MCF 10A (cell line): Measurements from ENCODE around the gene PCMTD2. TPM values are rescaled to one million over a fixed set of nuclear protein-coding genes. Genes with fewer than 3 reads are reported as not detected.

Source experiments
- BruUV-seq: library from RNA; stranded (reverse); fragments of 400-500 nt; replicated peaks from 2 replicates; lab custom pipeline; 2021; lab: Mats Ljungman, UMichigan
- CTCF ChIA-PET: fragments of 300-600 bp; sonication (Branson Sonifier 250); formaldehyde crosslinking; extraction: SDS; loops from one replicate; lab custom pipeline; 2021; ENCODE audit warnings: antibody characterized with exemption, inconsistent platforms; lab: Yijun Ruan, JAX
- POLR2A ChIA-PET: fragments of 300-600, 350-650 bp; sonication (Branson Sonifier 250); formaldehyde crosslinking; extraction: SDS; loops from one replicate; lab custom pipeline; 2020; ENCODE audit warnings: antibody characterized with exemption, inconsistent platforms; lab: Yijun Ruan, JAX
- DNase-seq: peaks from one replicate; pipeline ENCODE4 v3.0.0-alpha.2; 2018; ENCODE audit not compliant: unreplicated experiment
- H3K27ac Mint-ChIP-seq: one replicate; pipeline ENCODE4 v1.8.0; 2022; ENCODE audit warnings: mild to moderate bottlenecking, low read depth, mixed read lengths; ENCODE audit not compliant: unreplicated experiment
- H3K27me3 Mint-ChIP-seq: one replicate; pipeline ENCODE4 v1.8.0; 2022; ENCODE audit warnings: mixed read lengths; ENCODE audit not compliant: insufficient read depth, unreplicated experiment
- H3K36me3 Mint-ChIP-seq: one replicate; pipeline ENCODE4 v1.8.0; 2022; ENCODE audit warnings: mild to moderate bottlenecking, moderate library complexity, mixed read lengths; ENCODE audit not compliant: insufficient read depth, unreplicated experiment
- H3K4me1 Mint-ChIP-seq: one replicate; pipeline ENCODE4 v1.8.0; 2022; ENCODE audit warnings: mixed read lengths; ENCODE audit not compliant: insufficient read depth, unreplicated experiment
- H3K4me3 Mint-ChIP-seq: one replicate; pipeline ENCODE4 v1.8.0; 2022; ENCODE audit warnings: mild to moderate bottlenecking, moderate library complexity, mixed read lengths; ENCODE audit not compliant: unreplicated experiment
- H3K9me3 Mint-ChIP-seq: one replicate; pipeline ENCODE4 v1.8.0; 2022; ENCODE audit warnings: mixed read lengths; ENCODE audit not compliant: unreplicated experiment
- intact Hi-C: fragments of 100-400 bp; cut with micrococcal nuclease; formaldehyde crosslinking; loops from 2 replicates; pipeline ENCODE4 v1.14.1; 2022
- total RNA-seq: library from RNA; stranded (reverse); gene quantifications from 2 replicates; pipeline ENCODE4 v1.2.3, GENCODE V29; 2022
- TF ChIP-seq, protein P1 (sequence below): fragments of 200-600 bp; IDR thresholded peaks from one replicate; pipeline ENCODE4 v1.8.0; 2022; ENCODE audit warnings: antibody characterized with exemption, mild to moderate bottlenecking; ENCODE audit not compliant: unreplicated experiment

The PCMTD2 gene
- total RNA-seq, 1 experiment from 2014 or later, result 39.4 TPM

DNA sequence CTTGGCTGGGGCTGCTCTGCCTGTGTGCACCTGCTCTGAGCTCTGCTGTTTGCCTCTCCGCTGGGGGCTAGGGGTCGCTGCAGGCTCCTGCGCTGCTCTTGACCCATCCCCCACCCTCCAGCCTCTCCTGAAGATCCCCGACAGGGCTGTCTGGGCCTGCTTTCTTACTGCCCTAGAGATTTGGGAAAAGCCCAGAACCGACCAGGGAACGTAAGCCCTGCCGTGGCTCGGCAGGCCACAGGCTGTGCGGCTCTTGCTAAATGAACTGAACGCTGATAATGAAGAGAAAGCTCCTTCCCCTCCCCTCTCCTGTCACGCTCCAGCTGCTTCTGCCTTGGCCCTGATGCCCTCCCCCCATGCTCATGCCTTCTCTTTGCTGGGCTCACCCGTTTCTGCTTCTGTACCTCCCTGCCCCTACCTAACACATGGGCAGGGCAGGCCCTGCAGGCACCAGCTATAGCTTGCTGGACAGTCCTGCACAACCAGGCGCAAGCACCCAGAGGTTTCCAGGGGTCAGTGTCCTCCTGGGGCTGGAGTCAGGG, 32.0 kb upstream of the PCMTD2 start:
- TF ChIP-seq, protein P1, sequence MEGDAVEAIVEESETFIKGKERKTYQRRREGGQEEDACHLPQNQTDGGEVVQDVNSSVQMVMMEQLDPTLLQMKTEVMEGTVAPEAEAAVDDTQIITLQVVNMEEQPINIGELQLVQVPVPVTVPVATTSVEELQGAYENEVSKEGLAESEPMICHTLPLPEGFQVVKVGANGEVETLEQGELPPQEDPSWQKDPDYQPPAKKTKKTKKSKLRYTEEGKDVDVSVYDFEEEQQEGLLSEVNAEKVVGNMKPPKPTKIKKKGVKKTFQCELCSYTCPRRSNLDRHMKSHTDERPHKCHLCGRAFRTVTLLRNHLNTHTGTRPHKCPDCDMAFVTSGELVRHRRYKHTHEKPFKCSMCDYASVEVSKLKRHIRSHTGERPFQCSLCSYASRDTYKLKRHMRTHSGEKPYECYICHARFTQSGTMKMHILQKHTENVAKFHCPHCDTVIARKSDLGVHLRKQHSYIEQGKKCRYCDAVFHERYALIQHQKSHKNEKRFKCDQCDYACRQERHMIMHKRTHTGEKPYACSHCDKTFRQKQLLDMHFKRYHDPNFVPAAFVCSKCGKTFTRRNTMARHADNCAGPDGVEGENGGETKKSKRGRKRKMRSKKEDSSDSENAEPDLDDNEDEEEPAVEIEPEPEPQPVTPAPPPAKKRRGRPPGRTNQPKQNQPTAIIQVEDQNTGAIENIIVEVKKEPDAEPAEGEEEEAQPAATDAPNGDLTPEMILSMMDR, result no peak
- Mint-ChIP-seq H3K4me3 (no peak overlapping the region), H3K27ac (no peak overlapping the region), H3K9me3 (no peaks in the 10 kb centered on the region), H3K36me3 (no peaks in the 10 kb centered on the region), H3K27me3 (peaks cover 14% of the 10 kb centered on the region), H3K4me1 (peaks cover 6% of the 10 kb centered on the region)
- no peak for DNase-seq
- BruUV-seq, result no TSS peak
- intact Hi-C loops, result no loop called here
- CTCF ChIA-PET, result interaction anchor here (1.2 kb wide), 1 partner anchor 60 kb away, joined by 3 read pairs; no protein-coding TSS in a partner anchor
- POLR2A ChIA-PET, result interaction anchor here (1.4 kb wide), 1 partner anchor 32 kb away, joined by 10 read pairs; the partner anchor contains the start of gene PCMTD2

DNA sequence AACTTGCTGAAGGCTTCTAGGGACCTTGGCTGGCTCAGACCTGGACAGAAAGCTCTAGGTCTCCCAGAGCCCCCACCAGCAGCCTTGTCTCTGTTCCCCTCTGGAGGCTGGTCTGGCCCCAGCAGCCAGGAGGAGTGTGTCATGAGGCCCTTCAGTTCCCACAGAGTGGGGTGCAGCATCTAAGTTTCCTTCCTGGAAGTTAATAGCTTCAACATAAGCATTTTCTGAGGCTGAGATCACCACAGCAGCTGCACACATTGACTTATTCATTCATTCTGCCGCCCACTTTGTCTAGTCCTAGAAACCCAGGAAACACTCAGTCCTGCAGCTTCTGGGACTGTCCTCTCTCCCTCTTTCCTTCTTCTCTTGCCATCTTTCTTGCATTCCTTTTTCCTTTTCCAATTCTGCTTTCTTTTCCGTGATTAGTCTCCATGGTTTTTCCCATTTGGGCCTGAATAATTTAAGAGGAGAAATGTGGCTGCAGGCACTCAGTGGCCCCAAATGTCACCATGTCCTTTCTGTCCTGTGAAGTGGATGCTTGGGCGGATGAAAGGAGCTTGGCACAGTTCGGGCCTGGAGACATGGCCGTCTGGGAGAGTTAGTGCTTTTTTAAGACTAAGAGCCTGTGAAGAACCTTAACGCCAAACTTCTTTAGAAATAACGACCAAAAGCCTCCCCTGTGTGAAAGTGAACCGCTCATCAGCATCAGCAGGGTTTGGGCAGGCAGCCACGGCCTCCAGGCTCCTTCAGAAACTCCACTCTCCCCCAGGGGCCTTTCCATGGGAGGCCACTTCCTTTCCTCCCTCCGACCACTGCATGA, 31.0 kb upstream of the PCMTD2 start:
- no peak overlapping the region for H3K4me3 Mint-ChIP-seq
- no TSS peak for BruUV-seq
- POLR2A ChIA-PET, result interaction anchor here (1.4 kb wide), 1 partner anchor 31 kb away, joined by 10 read pairs; the partner anchor contains the start of gene PCMTD2
- H3K9me3 Mint-ChIP-seq, result no peaks in the 10 kb centered on the region
- DNase-seq, result no peak
- intact Hi-C loops, result no loop called here
- peaks cover 5% of the 10 kb centered on the region for H3K27me3 Mint-ChIP-seq
- TF ChIP-seq, protein P1, result no peak
- H3K27ac Mint-ChIP-seq, result no peak overlapping the region
- no peaks in the 10 kb centered on the region for H3K36me3 Mint-ChIP-seq
- CTCF ChIA-PET, result interaction anchor here (1.2 kb wide), 1 partner anchor 59 kb away, joined by 3 read pairs; no protein-coding TSS in a partner anchor
- H3K4me1 Mint-ChIP-seq, result peaks cover 6% of the 10 kb centered on the region

DNA sequence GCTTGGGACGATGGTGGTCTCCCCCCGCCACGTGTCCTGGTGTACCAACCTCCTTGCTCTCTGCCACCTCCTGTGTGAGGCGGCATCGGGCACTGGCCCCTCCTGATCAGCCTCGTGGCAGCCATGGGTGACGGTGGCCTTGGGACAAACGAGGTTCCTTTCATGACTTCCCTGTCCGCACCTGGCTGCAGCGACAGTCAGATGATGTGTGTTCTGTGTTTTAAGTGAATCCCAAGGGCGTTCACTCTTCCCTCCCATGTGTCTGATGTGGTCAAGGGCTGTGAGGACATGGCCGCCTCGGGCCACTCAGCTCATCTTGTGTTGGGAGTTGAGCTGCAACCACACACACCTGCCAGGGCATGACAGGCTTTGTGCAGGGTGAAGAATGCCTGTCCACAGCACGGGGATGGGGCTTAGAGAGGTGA, 30.4 kb upstream of the PCMTD2 start:
- CTCF ChIA-PET, result no interaction called here
- TF ChIP-seq, protein P1, result no peak
- Mint-ChIP-seq H3K36me3 (no peaks in the 10 kb centered on the region), H3K9me3 (no peaks in the 10 kb centered on the region), H3K27ac (no peak overlapping the region), H3K27me3 (peaks cover 7% of the 10 kb centered on the region), H3K4me1 (peaks cover 6% of the 10 kb centered on the region), H3K4me3 (no peak overlapping the region)
- POLR2A ChIA-PET, result no interaction called here
- no peak for DNase-seq
- BruUV-seq, result no TSS peak
- intact Hi-C loops, result no loop called here
